H1 (cell line): ENCODE measurements around the gene HSF5. TPM values are rescaled to one million over a fixed set of nuclear protein-coding genes. Genes with fewer than 3 reads are reported as not detected.

Source experiments
- YY1 ChIP-seq: IDR thresholded peaks from 2 replicates; pipeline ENCODE4 v1.6.1; 2011; ENCODE audit warnings: low read depth, mild to moderate bottlenecking, low read length
- polyA plus RNA-seq, 7 experiments: library from polyadenylated mRNA; depleted of rRNA in 3 of 7; stranded (reverse) in 5 of 7; unstranded in 2 of 7; fragments of >200 nt in 5 of 7; fragments of 200-250 nt in 2 of 7; gene quantifications; 1 replicate in 5 of 7; 2 replicates in 1 of 7; 4 replicates in 1 of 7; pipeline versions ENCODE4 v1.2.1 to v1.2.3, GENCODE V29; 2011 to 2013; ENCODE audit warnings: missing spikeins in 2 of 7, mixed read lengths in 2 of 7
- total RNA-seq: library from RNA; stranded (reverse); fragmentation: NEBNext Ultra II Directional; extraction: Animal tissue kit (Norgen Biotek cat#: 25700); gene quantifications from 2 replicates; pipeline ENCODE4 v1.2.1, GENCODE V29; 2021
- TF ChIP-seq, protein P1 (sequence below), 3 experiments: IDR thresholded peaks; 1 replicate in 2 of 3; 2 replicates in 1 of 3; pipeline versions ENCODE4 v1.5.1 to v1.6.1; 2011; ENCODE audit warnings: low read length in 3 of 3, mild to moderate bottlenecking in 3 of 3, inconsistent platforms in 2 of 3, low read depth in 1 of 3, moderate library complexity in 1 of 3; ENCODE audit not compliant: insufficient read depth in 1 of 3; ENCODE audit errors: control extremely low read depth in 1 of 3

HSF5 gene
- total and polyA plus RNA-seq, 2 of the 8 experiments (the other 6 are each of a cell fraction or from before 2014, with no cell fraction given) = not detected

- TF ChIP-seq YY1 = no peak
- TF ChIP-seq, protein P1, sequence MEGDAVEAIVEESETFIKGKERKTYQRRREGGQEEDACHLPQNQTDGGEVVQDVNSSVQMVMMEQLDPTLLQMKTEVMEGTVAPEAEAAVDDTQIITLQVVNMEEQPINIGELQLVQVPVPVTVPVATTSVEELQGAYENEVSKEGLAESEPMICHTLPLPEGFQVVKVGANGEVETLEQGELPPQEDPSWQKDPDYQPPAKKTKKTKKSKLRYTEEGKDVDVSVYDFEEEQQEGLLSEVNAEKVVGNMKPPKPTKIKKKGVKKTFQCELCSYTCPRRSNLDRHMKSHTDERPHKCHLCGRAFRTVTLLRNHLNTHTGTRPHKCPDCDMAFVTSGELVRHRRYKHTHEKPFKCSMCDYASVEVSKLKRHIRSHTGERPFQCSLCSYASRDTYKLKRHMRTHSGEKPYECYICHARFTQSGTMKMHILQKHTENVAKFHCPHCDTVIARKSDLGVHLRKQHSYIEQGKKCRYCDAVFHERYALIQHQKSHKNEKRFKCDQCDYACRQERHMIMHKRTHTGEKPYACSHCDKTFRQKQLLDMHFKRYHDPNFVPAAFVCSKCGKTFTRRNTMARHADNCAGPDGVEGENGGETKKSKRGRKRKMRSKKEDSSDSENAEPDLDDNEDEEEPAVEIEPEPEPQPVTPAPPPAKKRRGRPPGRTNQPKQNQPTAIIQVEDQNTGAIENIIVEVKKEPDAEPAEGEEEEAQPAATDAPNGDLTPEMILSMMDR (IDR thresholded peaks at IDR 0.05; ENCODE audit: control extremely low read depth in 1 of 3, insufficient read depth in 1 of 3, low read depth in 1 of 3, low read length in 3 of 3) = no peak
- TF ChIP-seq, all 59 proteins: peak for 0
Measured at GRCh38 chr17:58370716-58371115, 117.5 kb downstream of the HSF5 start (continued).
